HepG2 (cell line): ENCODE measurements around the gene SEMA7A. TPM values are rescaled to one million over a fixed set of nuclear protein-coding genes. Genes with fewer than 3 reads are reported as not detected.

Experiments used
- ARID2 ChIP-seq: sonication (generic); formaldehyde crosslinking; IDR thresholded peaks from 2 replicates; pipeline ENCODE4 v1.8.1; 2022; ENCODE audit warnings: mild to moderate bottlenecking, missing genetic modification reagents, borderline replicate concordance
- BORCS8-MEF2B ChIP-seq: sonication (generic); formaldehyde crosslinking; IDR thresholded peaks from 2 replicates; pipeline ENCODE4 v1.8.0; 2022; ENCODE audit warnings: mild to moderate bottlenecking, missing genetic modification reagents
- GTF3A ChIP-seq: sonication (generic); formaldehyde crosslinking; conservative IDR thresholded peaks from 2 replicates; pipeline ENCODE4 v1.4.0; 2020; ENCODE audit warnings: mild to moderate bottlenecking, missing genetic modification reagents
- HHEX ChIP-seq: IDR thresholded peaks from 2 replicates; pipeline ENCODE4 v1.6.1; 2016; ENCODE audit warnings: control low read depth
- HNRNPUL1 ChIP-seq: fragments of 200-400 bp; formaldehyde crosslinking; IDR thresholded peaks from 2 replicates; pipeline ENCODE4 v1.6.1; 2017; ENCODE audit warnings: low read depth, mild to moderate bottlenecking, low read length, moderate library complexity
- JDP2 ChIP-seq: sonication (generic); formaldehyde crosslinking; IDR thresholded peaks from 2 replicates; pipeline ENCODE4 v1.8.1; 2022; ENCODE audit warnings: missing genetic modification reagents, borderline replicate concordance
- NFE2 ChIP-seq: sonication (generic); formaldehyde crosslinking; IDR thresholded peaks from 2 replicates; pipeline ENCODE4 v1.4.0; 2020; ENCODE audit warnings: missing genetic modification reagents
- NFYC ChIP-seq: IDR thresholded peaks from 2 replicates; pipeline ENCODE4 v1.6.1; 2016; ENCODE audit warnings: missing genetic modification reagents, missing compliant biosample characterization
- POLR2A ChIP-seq, 2 experiments: IDR thresholded peaks; 2 replicates each; pipeline ENCODE4 v1.6.1; 2011; ENCODE audit warnings: low read depth in 2 of 2, low read length in 2 of 2, mild to moderate bottlenecking in 1 of 2, moderate library complexity in 1 of 2; ENCODE audit not compliant: insufficient read depth in 1 of 2
- TCF7 ChIP-seq: sonication (generic); IDR thresholded peaks from 2 replicates; pipeline ENCODE4 v1.6.1; 2016; ENCODE audit warnings: antibody characterized with exemption, low read depth
- ZBTB2 ChIP-seq: sonication (generic); formaldehyde crosslinking; IDR thresholded peaks from 2 replicates; pipeline ENCODE4 v1.8.0; 2022; ENCODE audit warnings: low read depth, missing genetic modification reagents
- ZNF350 ChIP-seq: sonication (generic); formaldehyde crosslinking; IDR thresholded peaks from 2 replicates; pipeline ENCODE4 v1.4.0; 2020; ENCODE audit warnings: mild to moderate bottlenecking, low read depth, missing genetic modification reagents, borderline replicate concordance
- ZNF713 ChIP-seq: sonication (generic); formaldehyde crosslinking; IDR thresholded peaks from 2 replicates; pipeline ENCODE4 v1.4.0; 2020; ENCODE audit warnings: mild to moderate bottlenecking, missing genetic modification reagents
- ZSCAN9 ChIP-seq: IDR thresholded peaks from 2 replicates; pipeline ENCODE4 v1.6.1; 2016; ENCODE audit warnings: borderline replicate concordance
- polyA plus RNA-seq, 8 experiments: library from polyadenylated mRNA; depleted of rRNA in 3 of 8; stranded (reverse) in 7 of 8; unstranded in 1 of 8; fragments of >200 nt; fragmentation: Illumina TruSeq in 4 of 8; extraction: Trizol in 4 of 8; gene quantifications; 2 replicates each; pipeline versions ENCODE4 v1.2.1 to v1.2.3, GENCODE V29; 2011 to 2016; ENCODE audit warnings: low read depth in 4 of 8, missing spikeins in 1 of 8, mixed read lengths in 1 of 8; ENCODE audit not compliant: insufficient read depth in 1 of 8
- total RNA-seq, 5 experiments: library from RNA; depleted of rRNA; stranded (reverse); fragments of >200 nt; fragmentation: Illumina TruSeq; extraction: Trizol; gene quantifications; 2 replicates each; pipeline ENCODE4 v1.2.3, GENCODE V29; 2016; ENCODE audit warnings: low read depth in 1 of 5
- TF ChIP-seq, protein P1 (sequence below): sonication (generic); formaldehyde crosslinking; IDR thresholded peaks from one replicate; pipeline ENCODE4 v1.5.1; 2020; ENCODE audit warnings: mild to moderate bottlenecking, missing genetic modification reagents; ENCODE audit errors: not compliant biosample characterization
- TF ChIP-seq, protein P2 (sequence below): sonication (generic); formaldehyde crosslinking; IDR thresholded peaks from 2 replicates; pipeline ENCODE4 v1.5.1; 2020; ENCODE audit warnings: missing genetic modification reagents, mild to moderate bottlenecking, borderline replicate concordance
- TF ChIP-seq, protein P3 (sequence below): sonication (generic); formaldehyde crosslinking; IDR thresholded peaks from 2 replicates; pipeline ENCODE4 v1.5.1; 2020; ENCODE audit warnings: missing genetic modification reagents, mild to moderate bottlenecking, borderline replicate concordance

SEMA7A gene
- total and polyA plus RNA-seq, 2 of the 13 experiments (the other 11 are each of a cell fraction or from before 2014, with no cell fraction given) = 9.0 to 15.8 TPM

DNA sequence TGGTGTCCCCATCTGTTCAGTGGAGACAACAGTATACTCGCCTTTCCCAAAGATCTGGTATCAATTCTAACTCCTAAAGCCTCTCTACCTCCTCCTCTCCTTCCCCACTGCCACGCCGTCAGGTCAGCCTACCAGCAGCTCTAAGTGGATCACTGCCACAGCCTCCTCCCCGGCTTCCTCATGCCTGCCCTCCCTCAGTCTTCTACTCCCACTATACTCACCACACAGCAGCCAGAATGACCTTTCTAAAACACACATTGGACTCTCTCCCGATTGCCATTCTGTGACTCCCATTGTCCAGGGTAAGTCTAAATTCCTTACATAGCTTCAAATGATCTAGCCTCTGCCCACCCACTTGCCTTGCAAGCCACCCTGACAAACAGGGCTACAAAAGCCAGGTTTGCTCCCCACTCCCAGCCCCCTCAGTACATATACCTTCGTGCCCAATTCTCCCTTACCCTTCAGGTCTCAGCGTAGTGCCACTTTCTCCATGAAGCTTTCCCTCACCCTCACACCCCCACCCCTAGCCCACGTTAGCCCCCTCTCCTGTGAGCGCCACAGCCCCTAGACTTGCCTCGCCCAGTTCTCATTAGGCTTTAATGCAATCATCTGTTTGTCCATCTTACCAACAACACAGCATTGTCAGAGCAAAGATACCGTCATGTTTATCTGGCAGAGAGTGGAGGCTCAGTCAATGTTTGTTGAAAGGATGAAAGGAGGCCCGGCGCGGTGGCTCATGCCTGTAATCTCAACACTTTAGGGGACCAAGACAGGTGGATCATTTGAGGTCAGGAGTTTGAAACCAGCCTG is 9.5 kb upstream of the SEMA7A start (continued):
- TF ChIP-seq ZBTB2 (CRISPR knock-in tag) (no peak), BORCS8-MEF2B (CRISPR knock-in tag) (no peak), ZSCAN9 (CRISPR knock-in tag) (0 out of 2 replicates have a peak, but pooled peaks have one; percentile 73), GTF3A (CRISPR knock-in tag) (no peak), NFE2 (CRISPR knock-in tag) (no peak), TCF7 (peak; percentile 99), HNRNPUL1 (no peak), POLR2A (IDR thresholded peaks at IDR 0.05; ENCODE audit: insufficient read depth in 1 of 2, low read depth in 2 of 2, low read length in 2 of 2) (peak in 1 of 2 experiments; percentile 82; a peak in 3 of 4 replicates), NFYC (no peak), ZNF713 (CRISPR knock-in tag) (no peak), ZNF350 (CRISPR knock-in tag) (no peak; the same call in 1 of the 2 replicates), JDP2 (CRISPR knock-in tag) (no peak; the same call in 1 of the 2 replicates), ARID2 (CRISPR knock-in tag) (no peak), HHEX (peak; percentile 83)
- TF ChIP-seq, protein P1, sequence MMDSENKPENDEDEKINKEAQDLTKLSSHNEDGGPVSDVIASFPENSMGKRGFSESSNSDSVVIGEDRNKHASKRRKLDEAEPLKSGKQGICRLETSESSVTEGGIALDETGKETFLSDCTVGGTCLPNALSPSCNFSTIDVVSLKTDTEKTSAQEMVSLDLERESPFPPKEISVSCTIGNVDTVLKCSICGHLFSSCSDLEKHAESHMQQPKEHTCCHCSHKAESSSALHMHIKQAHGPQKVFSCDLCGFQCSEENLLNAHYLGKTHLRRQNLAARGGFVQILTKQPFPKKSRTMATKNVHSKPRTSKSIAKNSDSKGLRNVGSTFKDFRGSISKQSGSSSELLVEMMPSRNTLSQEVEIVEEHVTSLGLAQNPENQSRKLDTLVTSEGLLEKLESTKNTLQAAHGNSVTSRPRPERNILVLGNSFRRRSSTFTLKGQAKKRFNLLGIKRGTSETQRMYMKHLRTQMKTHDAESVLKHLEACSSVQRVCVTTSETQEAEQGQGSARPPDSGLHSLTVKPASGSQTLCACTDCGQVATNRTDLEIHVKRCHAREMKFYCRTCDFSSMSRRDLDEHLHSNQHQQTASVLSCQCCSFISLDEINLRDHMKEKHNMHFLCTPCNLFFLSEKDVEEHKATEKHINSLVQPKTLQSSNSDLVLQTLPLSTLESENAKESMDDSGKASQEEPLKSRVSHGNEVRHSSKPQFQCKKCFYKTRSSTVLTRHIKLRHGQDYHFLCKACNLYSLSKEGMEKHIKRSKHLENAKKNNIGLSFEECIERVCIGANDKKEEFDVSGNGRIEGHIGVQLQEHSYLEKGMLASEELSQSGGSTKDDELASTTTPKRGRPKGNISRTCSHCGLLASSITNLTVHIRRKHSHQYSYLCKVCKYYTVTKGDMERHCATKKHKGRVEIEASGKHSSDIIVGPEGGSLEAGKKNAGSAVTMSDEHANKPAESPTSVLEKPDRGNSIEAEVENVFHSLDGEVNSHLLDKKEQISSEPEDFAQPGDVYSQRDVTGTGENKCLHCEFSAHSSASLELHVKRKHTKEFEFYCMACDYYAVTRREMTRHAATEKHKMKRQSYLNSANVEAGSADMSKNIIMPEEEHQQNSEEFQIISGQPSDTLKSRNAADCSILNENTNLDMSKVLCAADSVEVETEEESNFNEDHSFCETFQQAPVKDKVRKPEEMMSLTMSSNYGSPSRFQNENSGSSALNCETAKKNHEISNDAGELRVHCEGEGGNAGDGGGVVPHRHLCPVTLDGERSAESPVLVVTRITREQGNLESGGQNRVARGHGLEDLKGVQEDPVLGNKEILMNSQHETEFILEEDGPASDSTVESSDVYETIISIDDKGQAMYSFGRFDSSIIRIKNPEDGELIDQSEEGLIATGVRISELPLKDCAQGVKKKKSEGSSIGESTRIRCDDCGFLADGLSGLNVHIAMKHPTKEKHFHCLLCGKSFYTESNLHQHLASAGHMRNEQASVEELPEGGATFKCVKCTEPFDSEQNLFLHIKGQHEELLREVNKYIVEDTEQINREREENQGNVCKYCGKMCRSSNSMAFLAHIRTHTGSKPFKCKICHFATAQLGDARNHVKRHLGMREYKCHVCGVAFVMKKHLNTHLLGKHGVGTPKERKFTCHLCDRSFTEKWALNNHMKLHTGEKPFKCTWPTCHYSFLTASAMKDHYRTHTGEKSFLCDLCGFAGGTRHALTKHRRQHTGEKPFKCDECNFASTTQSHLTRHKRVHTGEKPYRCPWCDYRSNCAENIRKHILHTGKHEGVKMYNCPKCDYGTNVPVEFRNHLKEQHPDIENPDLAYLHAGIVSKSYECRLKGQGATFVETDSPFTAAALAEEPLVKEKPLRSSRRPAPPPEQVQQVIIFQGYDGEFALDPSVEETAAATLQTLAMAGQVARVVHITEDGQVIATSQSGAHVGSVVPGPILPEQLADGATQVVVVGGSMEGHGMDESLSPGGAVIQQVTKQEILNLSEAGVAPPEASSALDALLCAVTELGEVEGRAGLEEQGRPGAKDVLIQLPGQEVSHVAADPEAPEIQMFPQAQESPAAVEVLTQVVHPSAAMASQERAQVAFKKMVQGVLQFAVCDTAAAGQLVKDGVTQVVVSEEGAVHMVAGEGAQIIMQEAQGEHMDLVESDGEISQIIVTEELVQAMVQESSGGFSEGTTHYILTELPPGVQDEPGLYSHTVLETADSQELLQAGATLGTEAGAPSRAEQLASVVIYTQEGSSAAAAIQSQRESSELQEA = no peak
- TF ChIP-seq, protein P2, sequence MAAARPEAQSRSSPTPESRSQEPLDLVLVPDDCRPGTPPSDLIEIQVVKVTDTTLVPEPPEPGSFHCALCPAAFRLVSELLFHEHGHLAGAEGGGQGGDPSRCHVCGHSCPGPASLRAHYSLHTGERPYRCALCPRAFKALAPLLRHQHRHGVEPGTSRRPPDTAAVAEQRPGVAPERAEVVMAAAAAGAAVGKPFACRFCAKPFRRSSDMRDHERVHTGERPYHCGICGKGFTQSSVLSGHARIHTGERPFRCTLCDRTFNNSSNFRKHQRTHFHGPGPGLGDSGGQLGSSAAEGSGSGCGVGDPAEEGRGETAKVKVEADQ (CRISPR knock-in tag) = 0 out of 2 replicates have a peak, but pooled peaks have one; percentile 52
- TF ChIP-seq, protein P3, sequence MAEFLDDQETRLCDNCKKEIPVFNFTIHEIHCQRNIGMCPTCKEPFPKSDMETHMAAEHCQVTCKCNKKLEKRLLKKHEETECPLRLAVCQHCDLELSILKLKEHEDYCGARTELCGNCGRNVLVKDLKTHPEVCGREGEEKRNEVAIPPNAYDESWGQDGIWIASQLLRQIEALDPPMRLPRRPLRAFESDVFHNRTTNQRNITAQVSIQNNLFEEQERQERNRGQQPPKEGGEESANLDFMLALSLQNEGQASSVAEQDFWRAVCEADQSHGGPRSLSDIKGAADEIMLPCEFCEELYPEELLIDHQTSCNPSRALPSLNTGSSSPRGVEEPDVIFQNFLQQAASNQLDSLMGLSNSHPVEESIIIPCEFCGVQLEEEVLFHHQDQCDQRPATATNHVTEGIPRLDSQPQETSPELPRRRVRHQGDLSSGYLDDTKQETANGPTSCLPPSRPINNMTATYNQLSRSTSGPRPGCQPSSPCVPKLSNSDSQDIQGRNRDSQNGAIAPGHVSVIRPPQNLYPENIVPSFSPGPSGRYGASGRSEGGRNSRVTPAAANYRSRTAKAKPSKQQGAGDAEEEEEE (CRISPR knock-in tag) = no peak
